Sigmoid colon (tissue), 4 donors: ENCODE measurements around the gene FAM181B.

ENCODE experiments used
- POLR2AphosphoS5 ChIP-seq, 4 donors: sonication (generic); formaldehyde crosslinking; IDR thresholded peaks; one replicate each; pipeline ENCODE4 v1.6.1; 2017; ENCODE audit warnings: antibody characterized with exemption in 4 of 4
- TF ChIP-seq, protein P1 (sequence below), 4 experiments: fragments of 450-650 bp in 3 of 4; fragments of 200-600 bp in 1 of 4; IDR thresholded peaks; one replicate each; pipeline ENCODE4 v1.5.1; 2016 to 2019; ENCODE audit warnings: antibody characterized with exemption in 4 of 4, mild to moderate bottlenecking in 3 of 4, moderate library complexity in 2 of 4

DNA sequence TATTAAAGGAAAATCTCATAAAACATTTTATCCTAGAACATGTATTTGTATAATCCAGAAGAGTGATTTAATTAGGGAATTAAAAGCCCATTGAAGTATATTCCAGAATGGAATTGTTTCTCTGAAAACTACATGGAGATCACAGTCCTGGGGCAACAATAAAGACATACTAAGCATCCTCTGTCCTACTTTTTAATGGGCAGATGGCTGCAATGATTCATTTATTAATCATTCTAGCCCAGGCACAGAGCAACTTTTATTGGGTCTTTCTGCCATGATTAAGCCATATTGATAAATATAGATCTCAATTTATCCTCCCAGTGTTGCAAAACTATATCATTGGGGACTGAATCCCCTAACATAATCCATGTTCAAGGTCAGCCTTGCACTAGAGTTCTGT lies 22.0 kb downstream of the FAM181B start:
- TF ChIP-seq, protein P1, sequence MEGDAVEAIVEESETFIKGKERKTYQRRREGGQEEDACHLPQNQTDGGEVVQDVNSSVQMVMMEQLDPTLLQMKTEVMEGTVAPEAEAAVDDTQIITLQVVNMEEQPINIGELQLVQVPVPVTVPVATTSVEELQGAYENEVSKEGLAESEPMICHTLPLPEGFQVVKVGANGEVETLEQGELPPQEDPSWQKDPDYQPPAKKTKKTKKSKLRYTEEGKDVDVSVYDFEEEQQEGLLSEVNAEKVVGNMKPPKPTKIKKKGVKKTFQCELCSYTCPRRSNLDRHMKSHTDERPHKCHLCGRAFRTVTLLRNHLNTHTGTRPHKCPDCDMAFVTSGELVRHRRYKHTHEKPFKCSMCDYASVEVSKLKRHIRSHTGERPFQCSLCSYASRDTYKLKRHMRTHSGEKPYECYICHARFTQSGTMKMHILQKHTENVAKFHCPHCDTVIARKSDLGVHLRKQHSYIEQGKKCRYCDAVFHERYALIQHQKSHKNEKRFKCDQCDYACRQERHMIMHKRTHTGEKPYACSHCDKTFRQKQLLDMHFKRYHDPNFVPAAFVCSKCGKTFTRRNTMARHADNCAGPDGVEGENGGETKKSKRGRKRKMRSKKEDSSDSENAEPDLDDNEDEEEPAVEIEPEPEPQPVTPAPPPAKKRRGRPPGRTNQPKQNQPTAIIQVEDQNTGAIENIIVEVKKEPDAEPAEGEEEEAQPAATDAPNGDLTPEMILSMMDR (IDR thresholded peaks at IDR 0.05) = no peak
- TF ChIP-seq POLR2AphosphoS5 (IDR thresholded peaks at IDR 0.05) = no peak
